Measurements from ENCODE around the gene MAPK12. TPM values are rescaled to one million over a fixed set of nuclear protein-coding genes. Genes with fewer than 3 reads are reported as not detected.

Gene MAPK12
- total and polyA plus RNA-seq, 10 donors, result 3.9 to 11.6 (median 7.9) TPM

DNA sequence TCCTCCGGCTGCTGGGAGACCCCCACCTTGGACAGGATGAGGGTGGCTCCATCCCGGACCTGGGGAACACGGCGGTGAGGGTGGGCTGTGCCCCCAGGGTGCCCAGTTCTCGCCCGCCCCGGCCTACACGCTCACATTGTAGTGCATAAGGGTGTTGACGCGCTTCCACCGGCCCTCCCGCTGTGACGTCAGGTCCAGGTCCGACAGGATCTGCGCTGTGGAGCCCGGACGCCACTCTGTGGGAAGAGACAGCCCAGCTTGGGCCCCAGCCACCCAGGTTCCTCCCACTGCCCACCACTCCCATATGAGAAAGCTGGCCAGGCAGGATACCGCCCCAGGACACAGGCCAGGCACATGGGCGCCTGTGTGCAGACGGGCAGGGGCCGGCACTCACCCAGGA is 17.0 kb upstream of the MAPK12 start:
- no peak for DNase-seq
- WGBS, 5 donors, result 87 to 96% (median 92%) methylated on average over 16 to 21 of the region's 21 CpGs
- H3K4me3 ChIP-seq, result no peak overlapping the region
- no peaks in the 10 kb centered on the region for H3K27me3 ChIP-seq (replicated peaks in 1 of 7)
- intact Hi-C loops (cut with DNase I; ENCODE audit: low total_unique reads), result no loop called here
- peaks cover 0 to 94% (median 75%) of the 10 kb centered on the region in 6 donors for H3K36me3 ChIP-seq
- TF ChIP-seq POLR2A (IDR thresholded peaks at IDR 0.05), result no peak
- TF ChIP-seq POLR2AphosphoS5 (IDR thresholded peaks at IDR 0.05), result peak in 2 of 3 donors; percentile 7 to 11
- TF ChIP-seq CTCF (IDR thresholded peaks at IDR 0.05 in 8 of 11, conservative IDR thresholded peaks at IDR 0.05 in 3 of 11), result no peak
- no peak overlapping the region for H3K27ac ChIP-seq
- H3K9me3 ChIP-seq, result no peaks in the 10 kb centered on the region
- peaks cover 0 to 57% (median 34%) of the 10 kb centered on the region in 6 donors for H3K4me1 ChIP-seq

DNA sequence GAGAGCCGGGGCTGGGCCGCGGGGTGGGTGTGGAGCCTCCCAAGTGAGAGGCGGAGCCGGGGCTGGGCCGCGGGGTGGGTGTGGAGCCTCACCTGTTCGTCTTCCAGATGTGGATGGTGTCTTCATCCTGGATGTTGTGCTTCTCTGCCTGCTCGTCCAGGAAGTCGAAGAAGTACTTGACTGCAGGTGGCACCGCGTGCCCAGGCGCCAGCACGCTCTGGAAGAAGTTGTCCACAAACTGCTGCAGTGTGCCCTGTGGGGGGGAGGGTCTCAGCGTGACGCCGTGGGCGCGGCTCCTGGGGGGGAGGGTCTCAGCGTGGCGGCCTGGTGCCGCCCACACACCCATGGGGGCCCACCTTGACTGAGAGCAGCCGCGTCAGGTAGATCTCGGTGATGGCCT is 16.3 kb upstream of the MAPK12 start:
- H3K9me3 ChIP-seq, result no peaks in the 10 kb centered on the region
- H3K27me3 ChIP-seq (replicated peaks in 1 of 7), result peaks cover 0 to 3% (median 0%) of the 10 kb centered on the region in 7 donors
- intact Hi-C loops (cut with DNase I; ENCODE audit: low total_unique reads), result no loop called here
- TF ChIP-seq CTCF (IDR thresholded peaks at IDR 0.05 in 8 of 11, conservative IDR thresholded peaks at IDR 0.05 in 3 of 11), result no peak
- peak in 2 of 3 donors; percentile 4 to 5 for TF ChIP-seq POLR2AphosphoS5 (IDR thresholded peaks at IDR 0.05)
- TF ChIP-seq POLR2A (IDR thresholded peaks at IDR 0.05), result no peak
- WGBS, 5 donors, result 84 to 90% (median 85%) methylated on average over 24 to 25 of the region's 25 CpGs
- no peak for DNase-seq
- peaks cover 0 to 87% (median 68%) of the 10 kb centered on the region in 6 donors for H3K36me3 ChIP-seq
- no peak overlapping the region for H3K4me3 ChIP-seq
- peaks cover 0 to 55% (median 32%) of the 10 kb centered on the region in 6 donors for H3K4me1 ChIP-seq
- no peak overlapping the region for H3K27ac ChIP-seq

DNA sequence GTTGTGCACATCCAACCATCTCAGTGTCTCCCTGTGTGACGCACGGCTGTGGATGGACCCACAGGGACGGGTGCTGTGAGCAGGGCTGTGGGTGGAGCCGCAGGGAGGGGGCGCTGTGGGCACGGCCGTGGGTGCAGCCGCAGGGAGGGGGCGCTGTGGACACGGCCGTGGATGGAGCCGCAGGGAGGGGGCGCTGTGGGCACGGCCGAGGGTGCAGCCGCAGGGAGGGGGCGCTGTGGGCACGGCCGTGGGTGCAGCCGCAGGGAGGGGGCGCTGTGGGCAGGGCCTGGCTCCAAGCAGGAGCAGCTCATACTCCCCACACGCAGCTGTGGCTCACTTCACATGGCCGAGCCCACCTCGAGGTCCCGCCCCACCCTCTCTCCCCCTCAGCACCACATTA is 14.7 kb upstream of the MAPK12 start:
- no peaks in the 10 kb centered on the region for H3K9me3 ChIP-seq
- peak overlapping the region in 5 of 8 donors; percentile 2 to 59 (median 46) for H3K27ac ChIP-seq
- H3K4me1 ChIP-seq, result peaks cover 11 to 59% (median 37%) of the 10 kb centered on the region in 6 donors
- no peak overlapping the region for H3K4me3 ChIP-seq
- intact Hi-C loops (cut with DNase I; ENCODE audit: low total_unique reads), result no loop called here
- H3K27me3 ChIP-seq (replicated peaks in 1 of 7), result peaks cover 0 to 19% (median 10%) of the 10 kb centered on the region in 7 donors
- TF ChIP-seq POLR2A (IDR thresholded peaks at IDR 0.05) (no peak), CTCF (IDR thresholded peaks at IDR 0.05 in 8 of 11, conservative IDR thresholded peaks at IDR 0.05 in 3 of 11) (peak in 8 of 11 experiments; percentile 15 to 85 (median 75)), POLR2AphosphoS5 (IDR thresholded peaks at IDR 0.05) (peak in 1 of 3 donors; percentile 27)
- H3K36me3 ChIP-seq, result peaks cover 0 to 71% (median 56%) of the 10 kb centered on the region in 6 donors
- DNase-seq, result peak; percentile 87
- 48 to 72% (median 63%) methylated on average over 24 to 25 of the region's 25 CpGs for WGBS, 5 donors

- DNase-seq, result no peak
- Histone ChIP-seq H3K4me1 (peaks cover 18 to 67% (median 44%) of the 10 kb centered on the region in 6 donors), H3K36me3 (peaks cover 0 to 64% (median 49%) of the 10 kb centered on the region in 6 donors), H3K4me3 (no peak overlapping the region), H3K27me3 (replicated peaks in 1 of 7) (peaks cover 0 to 27% (median 17%) of the 10 kb centered on the region in 7 donors), H3K9me3 (no peaks in the 10 kb centered on the region), H3K27ac (peak overlapping the region in 5 of 8 donors; percentile 7 to 59 (median 46))
- intact Hi-C loops (cut with DNase I; ENCODE audit: low total_unique reads), result no loop called here
- no peak for TF ChIP-seq CTCF (IDR thresholded peaks at IDR 0.05 in 8 of 11, conservative IDR thresholded peaks at IDR 0.05 in 3 of 11)
- no peak for TF ChIP-seq POLR2A (IDR thresholded peaks at IDR 0.05)
- peak; percentile 9 to 41 (median 19) for TF ChIP-seq POLR2AphosphoS5 (IDR thresholded peaks at IDR 0.05)
- WGBS, 5 donors, result 74 to 90% (median 87%) methylated on average over 16 to 43 of the region's 43 CpGs
Observed at GRCh38 chr22:50275181-50276055, 13.9 kb upstream of the MAPK12 start.
